ENCODE results near the gene CCDC57.

The CCDC57 gene

GRCh38 chr17:82246365-82247181 lies 33.9 kb upstream of the CCDC57 start:
- Histone ChIP-seq H3K4me3 (ENCODE audit: low read length) (no peak overlapping the region), H3K4me1 (ENCODE audit: control insufficient read depth, low read length) (no peaks in the 10 kb centered on the region), H3K9me3 (ENCODE audit: control insufficient read depth, insufficient read depth, low read length) (no peaks in the 10 kb centered on the region), H3K4me2 (ENCODE audit: low read length) (no peak overlapping the region), H4K20me1 (ENCODE audit: control insufficient read depth, insufficient read depth, low read depth, low read length) (0 out of 2 replicates have a peak, but pooled peaks cover 6% of the 10 kb centered on the region), H3K27ac (ENCODE audit: low read depth, low read length) (no peak overlapping the region), H3K36me3 (ENCODE audit: control insufficient read depth, low read length) (peaks cover 94% of the 10 kb centered on the region), H3K27me3 (ENCODE audit: control insufficient read depth, low read length) (no peaks in the 10 kb centered on the region), H3K79me2 (ENCODE audit: control insufficient read depth, low read length) (peaks cover 4% of the 10 kb centered on the region; the same call in 1 of the 2 replicates), H3F3A (ENCODE audit: control insufficient read depth, insufficient read depth) (peaks cover 2% of the 10 kb centered on the region; the same call in 1 of the 2 replicates), H3K9me2 (replicated peaks; ENCODE audit: control insufficient read depth, low read length) (no peaks in the 10 kb centered on the region)
- TF ChIP-seq EZH2phosphoT487 (IDR thresholded peaks at IDR 0.05; ENCODE audit: borderline replicate concordance, low read length): no peak
- TF ChIP-seq, protein P1, sequence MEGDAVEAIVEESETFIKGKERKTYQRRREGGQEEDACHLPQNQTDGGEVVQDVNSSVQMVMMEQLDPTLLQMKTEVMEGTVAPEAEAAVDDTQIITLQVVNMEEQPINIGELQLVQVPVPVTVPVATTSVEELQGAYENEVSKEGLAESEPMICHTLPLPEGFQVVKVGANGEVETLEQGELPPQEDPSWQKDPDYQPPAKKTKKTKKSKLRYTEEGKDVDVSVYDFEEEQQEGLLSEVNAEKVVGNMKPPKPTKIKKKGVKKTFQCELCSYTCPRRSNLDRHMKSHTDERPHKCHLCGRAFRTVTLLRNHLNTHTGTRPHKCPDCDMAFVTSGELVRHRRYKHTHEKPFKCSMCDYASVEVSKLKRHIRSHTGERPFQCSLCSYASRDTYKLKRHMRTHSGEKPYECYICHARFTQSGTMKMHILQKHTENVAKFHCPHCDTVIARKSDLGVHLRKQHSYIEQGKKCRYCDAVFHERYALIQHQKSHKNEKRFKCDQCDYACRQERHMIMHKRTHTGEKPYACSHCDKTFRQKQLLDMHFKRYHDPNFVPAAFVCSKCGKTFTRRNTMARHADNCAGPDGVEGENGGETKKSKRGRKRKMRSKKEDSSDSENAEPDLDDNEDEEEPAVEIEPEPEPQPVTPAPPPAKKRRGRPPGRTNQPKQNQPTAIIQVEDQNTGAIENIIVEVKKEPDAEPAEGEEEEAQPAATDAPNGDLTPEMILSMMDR (IDR thresholded peaks at IDR 0.05; ENCODE audit: low read depth, low read length, poor library complexity, severe bottlenecking): no peak

GRCh38 chr17:82246040-82246364 lies 33.4 kb upstream of the CCDC57 start:
- no peaks in the 10 kb centered on the region for H3K9me2 ChIP-seq (replicated peaks; ENCODE audit: control insufficient read depth, low read length)
- no peaks in the 10 kb centered on the region for H3K4me1 ChIP-seq (ENCODE audit: control insufficient read depth, low read length)
- H4K20me1 ChIP-seq (ENCODE audit: control insufficient read depth, insufficient read depth, low read depth, low read length): 0 out of 2 replicates have a peak, but pooled peaks cover 6% of the 10 kb centered on the region
- H3K9me3 ChIP-seq (ENCODE audit: control insufficient read depth, insufficient read depth, low read length): no peaks in the 10 kb centered on the region
- H3K4me3 ChIP-seq (ENCODE audit: low read length): no peak overlapping the region
- no peak overlapping the region for H3K4me2 ChIP-seq (ENCODE audit: low read length)
- H3K79me2 ChIP-seq (ENCODE audit: control insufficient read depth, low read length): peaks cover 4% of the 10 kb centered on the region; the same call in 1 of the 2 replicates
- H3K27ac ChIP-seq (ENCODE audit: low read depth, low read length): no peak overlapping the region
- TF ChIP-seq, protein P1 (IDR thresholded peaks at IDR 0.05; ENCODE audit: low read depth, low read length, poor library complexity, severe bottlenecking): no peak
- no peak for TF ChIP-seq EZH2phosphoT487 (IDR thresholded peaks at IDR 0.05; ENCODE audit: borderline replicate concordance, low read length)
- H3K27me3 ChIP-seq (ENCODE audit: control insufficient read depth, low read length): no peaks in the 10 kb centered on the region
- peaks cover 93% of the 10 kb centered on the region for H3K36me3 ChIP-seq (ENCODE audit: control insufficient read depth, low read length)
- H3F3A ChIP-seq (ENCODE audit: control insufficient read depth, insufficient read depth): peaks cover 2% of the 10 kb centered on the region; the same call in 1 of the 2 replicates

GRCh38 chr17:82245134-82246039 lies 32.7 kb upstream of the CCDC57 start:
- Histone ChIP-seq H3K27ac (ENCODE audit: low read depth, low read length) (no peak overlapping the region), H3F3A (ENCODE audit: control insufficient read depth, insufficient read depth) (peaks cover 2% of the 10 kb centered on the region; the same call in 1 of the 2 replicates), H3K4me2 (ENCODE audit: low read length) (no peak overlapping the region)

More at GRCh38 chr17:82245134-82246039, 32.7 kb upstream of the CCDC57 start:
- Histone ChIP-seq H3K9me2 (replicated peaks; ENCODE audit: control insufficient read depth, low read length) (no peaks in the 10 kb centered on the region), H3K79me2 (ENCODE audit: control insufficient read depth, low read length) (peaks cover 4% of the 10 kb centered on the region; the same call in 1 of the 2 replicates), H4K20me1 (ENCODE audit: control insufficient read depth, insufficient read depth, low read depth, low read length) (0 out of 2 replicates have a peak, but pooled peaks cover 6% of the 10 kb centered on the region), H3K9me3 (ENCODE audit: control insufficient read depth, insufficient read depth, low read length) (no peaks in the 10 kb centered on the region), H3K36me3 (ENCODE audit: control insufficient read depth, low read length) (peaks cover 88% of the 10 kb centered on the region), H3K27me3 (ENCODE audit: control insufficient read depth, low read length) (no peaks in the 10 kb centered on the region), H3K4me3 (ENCODE audit: low read length) (no peak overlapping the region), H3K4me1 (ENCODE audit: control insufficient read depth, low read length) (no peaks in the 10 kb centered on the region)
- TF ChIP-seq, protein P1 (IDR thresholded peaks at IDR 0.05; ENCODE audit: low read depth, low read length, poor library complexity, severe bottlenecking): no peak
- TF ChIP-seq EZH2phosphoT487 (IDR thresholded peaks at IDR 0.05; ENCODE audit: borderline replicate concordance, low read length): no peak
